NCI-H1436 treated with DMSO at 0.1 percent for 48 hours (cell line): ENCODE measurements around the gene SLC12A3.
"Not testable (repeated sequence)": the region's sequence is repeated elsewhere in the genome, so short reads cannot be mapped to it uniquely, and the experiment has no call there.

ENCODE experiments used
- DNase-seq: peaks from one replicate; lab custom pipeline; 2025; lab: John Stamatoyannopoulos, UW

SLC12A3 gene

GRCh38 chr16:56848029-56848936 lies 16.7 kb upstream of the SLC12A3 start:
- DNase-seq: no peak

GRCh38 chr16:56848955-56849689 lies 15.9 kb upstream of the SLC12A3 start:
- no peak for DNase-seq

DNA sequence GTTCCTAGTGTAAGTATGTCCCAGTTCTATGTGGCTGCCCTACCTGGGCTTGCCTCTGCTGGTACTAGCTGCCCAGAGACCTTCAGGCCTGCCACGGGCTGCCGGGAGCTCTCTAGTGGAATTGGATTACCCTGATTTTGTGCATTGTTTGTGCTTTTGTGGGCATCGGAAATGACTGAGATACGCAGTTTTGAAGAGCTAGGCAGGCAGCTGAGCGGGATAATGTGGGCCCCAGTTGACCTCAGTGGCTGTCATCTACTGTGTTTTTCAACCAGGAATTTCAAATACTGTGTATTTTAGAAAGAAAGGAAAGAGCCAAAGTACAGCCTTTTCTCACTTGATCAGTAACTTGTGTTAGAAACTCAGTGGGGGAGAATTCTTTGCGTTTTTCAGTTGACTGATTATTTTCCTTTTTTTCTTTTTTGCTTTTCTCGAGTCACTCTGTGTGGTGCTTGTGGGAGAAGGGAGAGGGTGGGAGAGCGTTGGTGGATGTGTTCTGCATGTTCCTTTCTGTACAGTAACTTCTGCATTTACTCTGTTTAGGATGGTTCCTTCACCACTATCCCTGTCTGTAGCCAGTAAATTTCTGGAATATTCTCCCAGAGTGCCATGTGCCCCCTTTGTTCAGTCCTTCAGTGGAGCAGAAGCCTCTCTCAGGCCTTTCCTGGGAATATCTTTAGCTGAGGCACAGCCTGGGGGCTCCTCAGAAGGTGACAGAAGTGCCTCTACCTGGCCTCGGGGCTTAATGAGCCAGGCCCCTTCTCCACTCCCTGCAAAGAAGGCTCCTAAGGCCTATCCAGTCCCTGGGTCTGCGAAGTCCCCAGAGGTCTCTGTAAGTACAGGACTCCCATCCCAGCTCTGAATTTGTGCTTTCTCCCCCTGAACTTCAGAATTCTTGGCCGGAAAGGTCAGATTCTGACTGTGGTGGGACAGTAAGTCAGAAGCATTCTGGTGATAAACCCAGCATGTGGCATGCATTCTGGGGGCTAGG lies 15.0 kb upstream of the SLC12A3 start:
- no peak for DNase-seq

DNA sequence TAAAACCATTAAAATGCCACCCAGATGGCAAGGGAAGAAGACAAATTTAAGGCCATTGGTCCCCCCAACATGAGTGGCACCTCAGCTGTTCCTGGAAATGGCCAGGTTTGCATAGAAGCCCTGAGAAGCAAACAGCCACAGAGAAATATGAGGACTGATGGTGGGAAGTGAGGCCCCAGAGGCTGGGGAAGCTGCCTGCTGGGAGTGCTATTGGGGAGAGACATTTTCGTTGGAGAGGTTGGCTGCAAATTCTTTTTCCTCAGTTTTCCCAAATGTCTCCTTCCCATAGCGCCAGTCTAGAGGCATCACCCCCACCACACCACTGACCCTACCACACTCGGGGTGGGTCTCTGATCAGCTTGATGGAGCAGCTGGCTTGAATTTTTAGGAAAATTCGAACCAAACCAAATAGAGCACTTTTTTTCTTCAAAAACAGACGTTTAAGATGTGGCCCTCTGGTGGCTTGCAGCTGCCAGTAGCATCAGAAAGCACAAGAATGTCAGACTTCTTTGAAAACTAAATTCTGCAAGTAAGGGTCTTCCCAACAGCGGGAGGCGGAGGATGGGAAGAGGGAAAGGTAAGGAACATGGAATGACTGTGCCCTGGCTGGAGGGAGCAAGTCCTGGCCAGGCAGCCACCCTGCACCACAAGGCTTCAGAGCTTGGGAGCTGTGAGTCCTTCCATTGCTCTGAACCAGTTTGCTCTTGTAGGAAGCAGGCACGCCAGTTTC lies 13.2 kb upstream of the SLC12A3 start:
- DNase-seq: no peak

- DNase-seq: no peak
Observed at GRCh38 chr16:56852401-56852730, 12.6 kb upstream of the SLC12A3 start.

GRCh38 chr16:56852968-56853367 lies 12.0 kb upstream of the SLC12A3 start:
- DNase-seq: no peak

- no peak for DNase-seq
Observed at GRCh38 chr16:56855201-56855600, 9.8 kb upstream of the SLC12A3 start.

- DNase-seq: no peak
Observed at GRCh38 chr16:56855946-56856345, 9.1 kb upstream of the SLC12A3 start.

- DNase-seq: no peak
Observed at GRCh38 chr16:56856876-56857447, 8.0 kb upstream of the SLC12A3 start.

GRCh38 chr16:56858374-56858773 lies 6.6 kb upstream of the SLC12A3 start:
- DNase-seq: no peak

DNA sequence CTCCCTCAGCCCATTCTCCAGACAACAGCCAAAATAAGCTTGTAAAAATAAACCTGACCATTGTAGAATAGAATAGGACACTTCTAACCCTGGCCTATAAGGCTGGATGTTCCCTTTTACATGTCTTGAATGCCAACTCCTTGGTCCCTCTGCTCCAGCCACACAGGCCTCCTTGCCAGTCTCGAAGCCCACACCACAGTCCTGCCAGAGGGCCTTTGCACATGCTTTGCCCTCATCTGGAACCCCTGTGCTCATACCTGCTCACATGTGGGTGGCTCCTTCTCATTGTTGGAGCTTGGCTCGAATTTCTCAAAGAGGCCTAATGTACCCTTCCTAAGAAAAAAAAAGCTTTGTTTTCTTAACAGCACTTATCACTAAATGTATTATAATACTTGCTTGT lies 5.4 kb upstream of the SLC12A3 start:
- DNase-seq: no peak

GRCh38 chr16:56860226-56861020 lies 4.6 kb upstream of the SLC12A3 start:
- DNase-seq: no peak

- no peak for DNase-seq
Observed at GRCh38 chr16:56861092-56861610, 3.9 kb upstream of the SLC12A3 start.

DNA sequence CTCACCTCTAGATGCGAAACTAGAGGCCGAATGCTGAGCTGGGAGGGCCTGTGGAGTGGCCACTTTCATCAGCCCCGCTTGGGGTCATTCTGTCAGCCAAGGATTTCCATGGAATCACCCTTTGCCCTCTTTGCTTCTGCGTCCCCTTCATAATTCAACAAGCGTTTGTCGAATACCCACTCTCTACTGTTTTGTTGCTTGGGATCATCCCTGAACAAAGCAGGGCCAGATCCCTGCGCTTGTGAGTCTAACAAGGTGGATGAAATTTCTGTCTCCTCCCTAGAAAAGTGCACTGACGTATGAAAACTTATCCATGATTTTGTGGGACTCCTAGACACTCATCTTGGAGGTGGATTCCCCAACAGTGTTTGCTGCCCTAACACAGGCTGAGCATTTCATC lies 3.3 kb upstream of the SLC12A3 start:
- no peak for DNase-seq

DNA sequence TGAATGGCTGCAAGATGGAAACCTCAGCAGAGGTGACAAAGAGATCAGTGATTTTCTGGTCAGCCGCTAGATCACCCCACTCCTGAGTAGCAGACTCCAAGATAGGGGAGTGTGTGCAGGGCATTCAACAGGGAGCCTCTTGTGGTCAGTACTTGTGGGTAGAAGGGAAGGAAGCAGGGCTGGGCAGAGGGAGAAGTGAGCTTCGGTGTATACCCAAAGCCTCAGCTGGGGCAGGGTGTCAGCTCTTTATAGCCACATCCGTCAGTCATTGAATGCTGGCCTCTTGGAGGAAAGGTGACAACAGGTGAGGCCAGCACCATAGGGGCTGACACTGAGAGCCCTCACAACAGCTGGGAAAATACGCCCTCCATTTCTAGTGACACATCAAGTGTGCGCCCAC lies 2.2 kb upstream of the SLC12A3 start:
- no peak for DNase-seq

DNA sequence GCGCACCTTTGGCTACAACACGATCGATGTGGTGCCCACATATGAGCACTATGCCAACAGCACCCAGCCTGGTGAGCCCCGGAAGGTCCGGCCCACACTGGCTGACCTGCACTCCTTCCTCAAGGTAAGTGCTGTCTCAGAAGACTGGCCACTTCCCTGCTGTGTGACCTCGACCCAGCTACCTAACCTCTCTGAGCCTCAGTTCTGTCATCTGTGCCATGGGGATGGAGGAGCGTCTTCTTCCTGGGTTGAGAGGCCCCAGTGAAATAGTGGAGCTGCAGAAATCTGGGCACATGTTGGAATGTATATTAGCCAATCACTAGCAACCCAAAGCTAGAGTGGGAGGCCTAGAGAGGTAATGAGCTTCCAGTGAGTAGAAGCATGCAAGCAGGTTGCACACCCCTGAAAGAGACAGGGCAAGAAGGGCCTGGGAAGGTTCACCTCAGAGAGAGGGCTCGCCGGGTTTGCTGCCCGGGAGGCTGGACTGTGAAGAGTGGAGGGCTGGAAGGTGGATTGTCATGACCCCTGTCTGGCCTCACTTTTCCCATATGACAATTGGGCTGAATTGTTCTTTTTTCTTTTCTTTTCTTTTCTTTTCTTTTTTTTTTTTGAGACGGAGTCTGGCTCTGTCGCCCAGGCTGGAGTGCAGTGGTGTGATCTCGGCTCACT lies 521 bp downstream of the SLC12A3 start:
- DNase-seq: no peak

DNA sequence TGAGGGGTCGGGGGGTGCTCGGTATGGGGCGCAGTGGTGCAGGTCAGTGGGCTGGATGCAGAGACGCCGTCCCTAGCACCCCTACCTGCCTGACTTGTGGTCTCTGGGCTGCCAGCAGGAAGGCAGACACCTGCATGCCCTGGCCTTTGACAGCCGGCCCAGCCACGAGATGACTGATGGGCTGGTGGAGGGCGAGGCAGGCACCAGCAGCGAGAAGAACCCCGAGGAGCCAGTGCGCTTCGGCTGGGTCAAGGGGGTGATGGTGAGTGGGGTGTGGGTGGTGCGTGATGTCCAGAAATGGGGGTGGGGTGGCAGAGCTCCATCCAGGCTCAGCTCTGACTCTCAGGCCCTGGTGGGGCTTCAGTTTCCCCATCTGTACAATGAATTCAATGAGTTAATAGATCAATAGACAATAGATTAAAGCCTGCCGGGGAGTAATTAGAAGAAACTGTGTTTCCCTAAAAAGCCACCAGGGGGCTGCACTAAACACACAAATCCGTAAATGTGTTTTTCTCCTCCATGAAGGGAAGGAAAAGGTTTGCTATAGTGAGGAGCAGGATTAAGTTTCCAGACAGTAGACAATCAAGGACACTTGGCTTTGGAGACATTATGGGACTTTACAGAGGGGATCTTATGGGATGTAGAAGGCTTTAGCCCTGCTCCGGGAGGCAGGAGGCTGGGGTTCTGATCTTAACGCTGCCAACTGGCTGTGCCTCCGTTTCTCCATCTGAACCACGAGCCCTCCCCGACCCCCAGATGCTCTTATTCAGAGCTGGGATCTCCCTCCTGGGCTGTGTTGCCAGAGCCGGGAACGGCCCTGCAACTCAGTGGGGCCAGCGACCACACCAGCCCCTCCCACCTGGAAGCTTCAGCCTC lies 2.2 kb downstream of the SLC12A3 start:
- peak; percentile 7 for DNase-seq

DNA sequence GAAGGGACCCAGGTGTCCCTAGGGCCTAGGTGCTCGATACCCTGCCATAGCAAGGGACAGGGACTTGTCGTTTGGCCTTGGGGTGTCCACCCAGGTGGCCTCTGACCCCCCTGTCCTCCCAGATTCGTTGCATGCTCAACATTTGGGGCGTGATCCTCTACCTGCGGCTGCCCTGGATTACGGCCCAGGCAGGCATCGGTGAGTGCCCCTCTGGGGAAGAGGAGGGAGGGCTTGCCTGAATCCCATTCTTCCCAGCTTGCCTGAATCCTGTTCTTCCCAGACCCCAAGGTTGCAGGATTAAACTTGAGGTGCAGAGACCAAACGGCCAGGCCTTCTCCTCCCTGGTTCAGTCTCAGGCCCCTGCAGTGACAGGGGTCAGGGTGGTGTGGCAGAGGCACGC lies 3.2 kb downstream of the SLC12A3 start:
- no peak for DNase-seq

DNA sequence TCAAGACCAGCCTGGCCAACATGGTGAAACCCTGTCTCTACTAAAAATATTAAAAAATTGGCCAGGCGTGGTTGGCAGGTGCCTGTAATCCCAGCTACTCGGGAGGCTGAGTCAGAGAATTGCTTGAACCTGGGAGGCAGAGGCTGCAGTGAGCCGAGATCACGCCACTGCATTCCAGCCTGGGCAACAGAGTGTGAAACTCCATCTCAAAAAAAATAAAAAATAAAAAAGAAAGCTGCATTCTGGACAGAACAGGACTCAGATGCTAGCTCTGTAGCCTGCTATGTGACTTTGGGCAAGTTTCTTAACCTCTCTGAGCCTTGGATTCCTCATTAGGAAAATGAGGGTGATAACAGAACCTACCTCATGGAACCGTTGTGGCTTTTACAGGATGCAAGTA lies 3.8 kb downstream of the SLC12A3 start:
- not testable (repeated sequence) for DNase-seq
